ENCODE measurements around the gene R3HDM2. TPM values are rescaled to one million over a fixed set of nuclear protein-coding genes. Genes with fewer than 3 reads are reported as not detected.

R3HDM2 gene
- total RNA-seq, 4 donors from 2014 or later, result 26.3 to 56.9 (median 33.3) TPM

DNA sequence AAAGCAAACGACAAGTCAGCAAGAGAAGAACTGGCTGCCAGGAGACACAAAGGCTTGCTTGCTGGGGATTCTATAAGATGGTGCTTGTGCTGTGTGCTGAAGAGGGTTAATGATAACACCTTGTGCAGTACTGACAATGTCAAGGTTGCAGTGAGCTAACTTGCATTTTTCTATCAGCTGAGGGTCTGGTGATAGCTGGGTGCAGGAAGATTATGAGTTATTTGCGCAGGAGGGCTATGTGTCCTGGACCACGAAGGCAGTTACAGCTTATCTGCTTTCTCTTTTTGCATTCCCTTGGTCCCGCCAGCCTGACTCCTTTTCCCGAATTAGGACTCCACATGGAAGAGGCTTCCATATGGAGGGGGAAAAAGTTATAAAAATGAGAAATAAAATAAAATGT, 42.4 kb downstream of the R3HDM2 start:
- no peak overlapping the region for H3K27ac ChIP-seq
- in situ Hi-C loops (cut with MboI; ENCODE audit: low pct_ligation_motif_present in 1 of 4, low pct_unique_long_range_greater_than_20kb in 1 of 4, low sequenced_read_pairs in 3 of 4), result no loop called here
- intact Hi-C loops (cut with DNase I; ENCODE audit: low total_unique reads), result no loop called here

DNA sequence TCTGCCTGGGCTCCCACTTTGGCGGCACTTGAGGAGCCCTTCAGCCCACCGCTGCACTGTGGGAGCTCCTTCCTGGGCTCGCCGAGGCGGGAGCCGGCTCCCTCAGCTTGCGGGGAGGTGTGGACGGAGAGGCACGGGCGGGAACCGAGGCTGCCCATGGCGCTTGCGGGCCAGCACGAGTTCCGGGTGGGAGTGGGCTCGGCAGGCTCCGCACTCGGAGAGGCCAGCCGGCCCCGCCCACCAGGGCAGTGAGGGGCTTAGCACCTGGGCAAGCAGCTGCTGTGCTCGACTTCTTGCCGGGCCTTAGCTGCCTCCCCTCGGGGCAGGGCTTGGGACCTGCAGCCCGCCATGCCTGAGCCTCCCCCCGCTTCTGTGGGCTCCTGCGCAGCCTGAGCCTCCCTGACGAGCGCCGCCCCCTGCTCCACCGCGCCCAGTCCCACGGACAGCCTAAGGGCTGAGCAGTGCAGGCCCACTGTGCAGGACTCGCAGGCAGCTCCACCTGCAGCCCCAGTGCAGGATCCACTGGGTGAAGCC, 44.6 kb downstream of the R3HDM2 start:
- H3K36me3 ChIP-seq, result no peaks in the 10 kb centered on the region
- no peaks in the 10 kb centered on the region for H3K9me3 ChIP-seq
- H3K4me3 ChIP-seq, result no peak overlapping the region
- no peak for DNase-seq
- in situ Hi-C loops (cut with MboI; ENCODE audit: low pct_ligation_motif_present in 1 of 4, low pct_unique_long_range_greater_than_20kb in 1 of 4, low sequenced_read_pairs in 3 of 4) (no loop called here), intact Hi-C loops (cut with DNase I; ENCODE audit: low total_unique reads) (no loop called here)
- no peak for TF ChIP-seq POLR2AphosphoS5 (IDR thresholded peaks at IDR 0.05)
- no peak for TF ChIP-seq POLR2A (IDR thresholded peaks at IDR 0.05)
- TF ChIP-seq, protein P1, sequence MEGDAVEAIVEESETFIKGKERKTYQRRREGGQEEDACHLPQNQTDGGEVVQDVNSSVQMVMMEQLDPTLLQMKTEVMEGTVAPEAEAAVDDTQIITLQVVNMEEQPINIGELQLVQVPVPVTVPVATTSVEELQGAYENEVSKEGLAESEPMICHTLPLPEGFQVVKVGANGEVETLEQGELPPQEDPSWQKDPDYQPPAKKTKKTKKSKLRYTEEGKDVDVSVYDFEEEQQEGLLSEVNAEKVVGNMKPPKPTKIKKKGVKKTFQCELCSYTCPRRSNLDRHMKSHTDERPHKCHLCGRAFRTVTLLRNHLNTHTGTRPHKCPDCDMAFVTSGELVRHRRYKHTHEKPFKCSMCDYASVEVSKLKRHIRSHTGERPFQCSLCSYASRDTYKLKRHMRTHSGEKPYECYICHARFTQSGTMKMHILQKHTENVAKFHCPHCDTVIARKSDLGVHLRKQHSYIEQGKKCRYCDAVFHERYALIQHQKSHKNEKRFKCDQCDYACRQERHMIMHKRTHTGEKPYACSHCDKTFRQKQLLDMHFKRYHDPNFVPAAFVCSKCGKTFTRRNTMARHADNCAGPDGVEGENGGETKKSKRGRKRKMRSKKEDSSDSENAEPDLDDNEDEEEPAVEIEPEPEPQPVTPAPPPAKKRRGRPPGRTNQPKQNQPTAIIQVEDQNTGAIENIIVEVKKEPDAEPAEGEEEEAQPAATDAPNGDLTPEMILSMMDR (IDR thresholded peaks at IDR 0.05), result no peak
- TF ChIP-seq EP300 (IDR thresholded peaks at IDR 0.05; ENCODE audit: low read depth), result no peak
- no peaks in the 10 kb centered on the region for H3K4me1 ChIP-seq
- H3K27me3 ChIP-seq, result no peaks in the 10 kb centered on the region
- 99% methylated on average over 32 of the region's 33 CpGs; no CpG with 5 or more reads in 1 of the 2 donors for WGBS, 2 donors (ENCODE audit: low coverage in 1 of 2)
- H3K27ac ChIP-seq, result no peak overlapping the region

More for the DNA sequence above, 42.4 kb downstream of the R3HDM2 start:
- no peaks in the 10 kb centered on the region for H3K4me1 ChIP-seq
- 90 to 97% methylated on average over 5 of the region's 5 CpGs for WGBS, 2 donors (ENCODE audit: low coverage in 1 of 2)
- H3K9me3 ChIP-seq, result no peaks in the 10 kb centered on the region
- no peaks in the 10 kb centered on the region for H3K27me3 ChIP-seq
- H3K36me3 ChIP-seq, result no peaks in the 10 kb centered on the region
- DNase-seq, result no peak
- TF ChIP-seq, protein P1 (IDR thresholded peaks at IDR 0.05), result no peak
- TF ChIP-seq POLR2AphosphoS5 (IDR thresholded peaks at IDR 0.05) (no peak), POLR2A (IDR thresholded peaks at IDR 0.05) (no peak), EP300 (IDR thresholded peaks at IDR 0.05; ENCODE audit: low read depth) (no peak)
- no peak overlapping the region for H3K4me3 ChIP-seq

DNA sequence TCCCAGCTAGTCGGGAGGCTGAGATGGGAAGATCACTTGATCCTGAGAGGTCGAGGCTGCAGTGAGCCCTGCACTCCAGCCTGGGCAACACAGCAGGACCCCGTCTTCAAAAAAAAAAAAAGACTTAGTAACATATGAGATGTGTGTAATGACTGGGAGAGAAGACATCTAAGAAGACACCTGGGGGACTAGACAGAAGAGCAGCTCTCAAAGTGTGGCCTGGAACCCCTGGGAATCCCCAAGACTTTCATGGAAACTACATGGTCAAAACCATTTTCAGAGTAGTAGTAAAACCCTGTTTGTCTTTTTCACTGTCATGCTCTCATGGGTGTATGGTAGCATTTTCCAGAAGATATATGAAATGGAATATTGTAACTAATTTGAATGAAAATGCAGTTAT, 45.3 kb downstream of the R3HDM2 start:
- no peaks in the 10 kb centered on the region for H3K4me1 ChIP-seq
- in situ Hi-C loops (cut with MboI; ENCODE audit: low pct_ligation_motif_present in 1 of 4, low pct_unique_long_range_greater_than_20kb in 1 of 4, low sequenced_read_pairs in 3 of 4), result no loop called here
- H3K4me3 ChIP-seq, result no peak overlapping the region
- no peaks in the 10 kb centered on the region for H3K27me3 ChIP-seq
- TF ChIP-seq EP300 (IDR thresholded peaks at IDR 0.05; ENCODE audit: low read depth), result no peak
- no peak for TF ChIP-seq POLR2A (IDR thresholded peaks at IDR 0.05)
- TF ChIP-seq POLR2AphosphoS5 (IDR thresholded peaks at IDR 0.05), result no peak
- TF ChIP-seq, protein P1 (IDR thresholded peaks at IDR 0.05), result no peak
- no peak for DNase-seq
- H3K9me3 ChIP-seq, result no peaks in the 10 kb centered on the region
- H3K27ac ChIP-seq, result no peak overlapping the region
- WGBS, 2 donors (ENCODE audit: low coverage in 1 of 2), result 85% methylated on average over 3 of the region's 3 CpGs; no CpG with 5 or more reads in 1 of the 2 donors
- intact Hi-C loops (cut with DNase I; ENCODE audit: low total_unique reads), result no loop called here
- no peaks in the 10 kb centered on the region for H3K36me3 ChIP-seq

DNA sequence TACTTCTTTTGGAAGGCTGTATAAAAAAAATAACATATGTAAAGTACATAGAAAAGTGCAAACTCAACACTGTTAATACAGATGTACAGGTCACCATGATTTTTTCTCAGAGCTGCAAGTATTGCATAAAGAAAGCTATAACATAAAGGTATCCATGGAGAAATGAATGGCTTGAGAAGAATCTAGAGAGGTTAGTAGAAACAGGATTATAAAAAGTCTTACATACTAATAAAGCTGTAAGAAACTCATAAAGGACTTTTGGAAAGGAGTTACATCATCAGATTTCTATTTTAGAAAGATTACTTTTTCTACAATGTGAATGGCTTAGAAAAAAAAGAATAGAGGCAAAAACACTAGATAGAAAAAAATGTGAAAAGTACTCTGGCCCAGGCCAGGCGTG, 46.4 kb downstream of the R3HDM2 start:
- TF ChIP-seq, protein P1 (IDR thresholded peaks at IDR 0.05), result no peak
- no peak for TF ChIP-seq POLR2A (IDR thresholded peaks at IDR 0.05)
- Histone ChIP-seq H3K4me3 (no peak overlapping the region), H3K27me3 (no peaks in the 10 kb centered on the region), H3K9me3 (no peaks in the 10 kb centered on the region), H3K36me3 (no peaks in the 10 kb centered on the region), H3K27ac (no peak overlapping the region), H3K4me1 (no peaks in the 10 kb centered on the region)
- in situ Hi-C loops (cut with MboI; ENCODE audit: low pct_ligation_motif_present in 1 of 4, low pct_unique_long_range_greater_than_20kb in 1 of 4, low sequenced_read_pairs in 3 of 4) (no loop called here), intact Hi-C loops (cut with DNase I; ENCODE audit: low total_unique reads) (no loop called here)
- DNase-seq, result no peak
- 91% methylated on average over 1 of the region's 1 CpG for WGBS, 2 donors (ENCODE audit: low coverage in 1 of 2)

Data from transverse colon (tissue), 4 donors.